Renal cortex interstitium (tissue), 11 donors: ENCODE results near the gene DYRK1A. TPM values are rescaled to one million over a fixed set of nuclear protein-coding genes. Genes with fewer than 3 reads are reported as not detected.

Source experiments
- DNase-seq, 11 donors: peaks; one replicate each; pipeline ENCODE4 v3.0.0-alpha.2; 2013; ENCODE audit warnings: low read depth in 9 of 11, low spot score in 4 of 11; ENCODE audit errors: extremely low read depth in 1 of 11
- polyA plus RNA-seq, 3 donors: library from polyadenylated mRNA; unstranded; fragments of 120-200 nt; gene quantifications; one replicate each; pipeline ENCODE4 v1.2.1, GENCODE V29; 2013; ENCODE audit not compliant: insufficient read length in 3 of 3

DYRK1A gene
- polyA plus RNA-seq, 3 donors, result 63.1 to 76.2 (median 67.2) TPM

GRCh38 chr21:37550618-37551330 lies 184.2 kb downstream of the DYRK1A start:
- no peak for DNase-seq

GRCh38 chr21:37551331-37551992 lies 184.9 kb downstream of the DYRK1A start:
- no peak for DNase-seq

- no peak for DNase-seq
Observed at GRCh38 chr21:37551993-37552355, 185.4 kb downstream of the DYRK1A start.

- no peak for DNase-seq
Observed at GRCh38 chr21:37552496-37553029, 186.0 kb downstream of the DYRK1A start.

GRCh38 chr21:37553078-37553481 lies 186.5 kb downstream of the DYRK1A start:
- DNase-seq, result no peak

GRCh38 chr21:37554661-37555379 lies 188.2 kb downstream of the DYRK1A start:
- DNase-seq, result no peak

GRCh38 chr21:37555672-37556261 lies 189.2 kb downstream of the DYRK1A start:
- DNase-seq, result no peak

- DNase-seq, result no peak
Observed at GRCh38 chr21:37557261-37557950, 190.8 kb downstream of the DYRK1A start.

- no peak for DNase-seq
Observed at GRCh38 chr21:37558676-37559211, 192.2 kb downstream of the DYRK1A start.

GRCh38 chr21:37560385-37560784 lies 193.8 kb downstream of the DYRK1A start:
- no peak for DNase-seq

- no peak for DNase-seq
Observed at GRCh38 chr21:37561506-37561905, 194.9 kb downstream of the DYRK1A start.

GRCh38 chr21:37561941-37562919 lies 195.7 kb downstream of the DYRK1A start:
- DNase-seq, result no peak

- DNase-seq, result no peak
Observed at GRCh38 chr21:37562920-37563640, 196.5 kb downstream of the DYRK1A start.

- DNase-seq, result peak in 10 of 11 donors; percentile 71 to 91 (median 85)
Observed at GRCh38 chr21:37563641-37564340, 197.2 kb downstream of the DYRK1A start.

- DNase-seq, result peak in 1 of 11 donors; percentile 42
Observed at GRCh38 chr21:37564341-37564923, 197.9 kb downstream of the DYRK1A start.

- DNase-seq, result no peak
Observed at GRCh38 chr21:37564924-37565529, 198.5 kb downstream of the DYRK1A start.
